GM18858 (cell line): ENCODE data around the gene ZNF385B.
"Not testable (repeated sequence)": the region's sequence is repeated elsewhere in the genome, so short reads cannot be mapped to it uniquely, and the experiment has no call there.

Experiments used
- ATAC-seq: cut with Tn5 transposase; IDR thresholded peaks from one replicate; pipeline ENCODE4 v1.9.1; 2021; ENCODE audit not compliant: unreplicated experiment

ZNF385B gene

DNA sequence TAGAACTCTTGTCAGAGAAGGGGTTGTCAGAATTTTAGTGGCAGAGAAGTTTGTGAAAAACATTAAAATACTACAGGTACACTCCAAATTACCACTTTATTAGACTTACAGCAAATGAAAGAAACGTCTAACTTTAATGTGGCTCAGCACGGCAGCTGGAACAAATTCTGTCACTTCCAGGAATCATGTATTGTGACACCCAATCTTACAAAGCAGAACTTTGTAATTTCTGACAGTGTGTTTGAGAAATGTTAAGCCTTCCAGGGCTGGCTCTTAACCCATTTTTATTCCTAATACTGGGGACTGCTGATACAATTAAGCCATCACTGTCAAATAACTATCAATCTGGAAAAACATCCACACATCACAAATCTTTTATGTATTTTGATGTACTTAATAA is 216.4 kb downstream of the ZNF385B start:
- no peak for ATAC-seq

DNA sequence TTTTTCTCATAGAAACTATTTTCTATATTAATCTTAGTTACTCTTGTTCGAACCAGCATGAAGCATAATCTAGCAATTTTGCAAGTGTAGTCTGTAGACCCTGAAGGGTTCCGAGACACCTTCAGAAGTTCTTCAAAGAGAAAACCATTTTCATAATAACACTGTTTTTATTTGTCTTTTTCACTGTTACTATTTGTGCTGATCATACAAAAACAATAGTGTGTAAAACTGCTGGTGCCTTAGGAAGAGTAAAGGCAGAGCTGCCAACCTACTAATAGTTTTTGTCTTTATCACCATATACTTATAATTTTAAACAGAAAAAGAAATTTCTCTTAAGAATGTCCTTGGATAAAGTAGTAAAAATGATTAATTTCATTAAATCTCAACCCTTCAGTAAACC is 218.9 kb downstream of the ZNF385B start:
- ATAC-seq = no peak

DNA sequence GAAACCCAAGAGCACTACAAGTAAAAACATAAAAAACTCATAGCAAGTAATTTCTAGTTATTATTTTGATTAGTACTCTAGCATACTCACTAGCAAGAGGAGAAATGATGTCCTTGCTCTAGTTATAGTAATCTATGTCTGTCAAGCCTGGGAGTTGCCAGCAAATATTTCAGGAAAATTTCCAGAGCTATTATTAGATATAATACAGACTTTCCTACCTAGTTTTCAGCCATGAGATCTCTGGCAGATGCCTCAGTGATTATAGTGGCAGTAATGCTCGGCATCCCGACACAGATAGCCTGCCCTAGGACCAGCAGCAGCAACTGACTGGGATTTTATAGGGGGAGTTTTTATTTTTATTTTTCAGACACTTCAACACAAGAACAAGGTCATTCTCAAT is 224.4 kb downstream of the ZNF385B start:
- ATAC-seq = no peak

DNA sequence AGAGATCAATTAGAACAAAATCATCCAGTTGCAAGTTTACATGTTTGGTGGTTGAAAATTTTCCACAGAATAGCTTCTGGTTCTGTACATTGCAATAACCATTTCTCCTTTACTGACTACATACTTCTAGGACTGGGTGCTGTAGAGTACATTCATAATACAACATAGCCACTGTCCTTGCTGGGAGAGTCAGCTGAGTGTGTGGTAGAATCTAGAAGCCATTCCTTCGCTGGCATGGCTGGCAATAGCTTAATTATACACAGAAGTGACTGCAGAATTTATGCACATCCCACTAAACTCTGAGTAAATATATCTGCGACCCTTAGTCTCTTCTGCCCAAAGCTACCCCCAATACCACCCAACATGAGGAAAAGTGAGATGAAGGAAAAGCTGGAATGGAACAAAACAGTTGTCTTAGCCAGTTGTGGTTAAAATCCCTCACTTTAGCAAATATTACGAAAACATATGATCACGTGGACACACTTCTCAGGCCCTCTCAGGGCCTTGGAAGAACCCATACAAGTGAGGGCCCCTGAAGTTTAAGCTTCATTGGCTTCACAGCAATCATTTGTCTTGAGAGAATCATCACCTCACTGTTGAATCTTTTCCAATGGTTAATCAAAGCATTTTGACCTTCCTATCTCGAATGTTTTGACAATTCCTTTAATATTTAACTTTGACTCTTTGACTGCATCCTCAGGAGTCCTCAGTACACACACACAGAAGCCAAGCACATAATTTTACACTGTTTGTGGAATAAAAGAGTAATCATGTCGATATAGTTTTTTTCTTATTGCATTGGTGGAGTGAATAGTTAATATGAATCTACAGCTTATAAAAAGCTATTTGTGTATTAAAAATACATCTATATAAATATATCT is 225.1 kb downstream of the ZNF385B start:
- ATAC-seq = no peak

DNA sequence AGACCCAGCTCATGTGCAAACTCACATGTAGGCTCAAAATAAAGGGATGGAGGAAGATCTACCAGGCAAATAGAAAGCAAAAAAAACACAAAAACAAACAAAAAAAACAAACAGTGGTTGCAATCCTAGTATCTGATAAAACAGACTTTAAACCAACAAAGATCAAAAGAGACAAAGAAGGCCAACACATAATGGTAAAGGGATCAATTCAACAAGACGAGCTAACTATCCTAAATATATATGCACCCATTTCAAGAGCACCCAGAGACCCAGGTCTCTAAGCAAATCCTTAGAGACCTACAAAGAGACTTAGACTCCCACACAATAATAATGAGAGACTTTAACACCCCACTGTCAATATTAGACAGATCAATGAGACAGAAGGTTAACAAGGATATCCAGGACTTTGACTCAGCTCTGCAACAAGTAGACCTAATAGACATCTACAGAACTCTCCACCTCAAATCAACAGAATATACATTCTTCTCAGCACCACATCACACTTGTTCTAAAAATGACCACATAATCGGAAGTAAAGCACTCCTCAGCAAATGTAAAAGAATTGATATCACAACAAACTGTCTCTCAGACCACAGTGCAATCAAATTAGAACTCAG is 229.5 kb downstream of the ZNF385B start:
- ATAC-seq = not testable (repeated sequence)

DNA sequence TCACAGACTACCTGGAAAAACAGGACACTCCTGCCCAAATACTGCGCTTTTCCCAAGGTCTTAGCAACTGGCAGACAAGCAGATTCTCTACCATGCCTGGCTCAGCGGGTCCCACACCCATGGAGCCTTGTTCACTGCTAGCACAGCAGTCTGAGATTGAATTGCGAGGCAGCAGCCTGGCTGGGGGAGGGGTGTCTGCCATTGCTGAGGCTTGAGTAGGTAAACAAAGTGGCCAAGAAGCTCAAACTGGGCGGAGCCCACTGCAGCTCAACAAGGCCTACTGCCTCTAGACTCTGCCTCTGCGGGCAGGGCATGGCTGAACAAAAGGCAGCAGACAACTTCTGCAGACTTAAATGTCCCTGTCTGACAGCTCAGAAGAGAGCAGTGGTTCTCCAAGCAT is 231.6 kb downstream of the ZNF385B start:
- not testable (repeated sequence) for ATAC-seq

DNA sequence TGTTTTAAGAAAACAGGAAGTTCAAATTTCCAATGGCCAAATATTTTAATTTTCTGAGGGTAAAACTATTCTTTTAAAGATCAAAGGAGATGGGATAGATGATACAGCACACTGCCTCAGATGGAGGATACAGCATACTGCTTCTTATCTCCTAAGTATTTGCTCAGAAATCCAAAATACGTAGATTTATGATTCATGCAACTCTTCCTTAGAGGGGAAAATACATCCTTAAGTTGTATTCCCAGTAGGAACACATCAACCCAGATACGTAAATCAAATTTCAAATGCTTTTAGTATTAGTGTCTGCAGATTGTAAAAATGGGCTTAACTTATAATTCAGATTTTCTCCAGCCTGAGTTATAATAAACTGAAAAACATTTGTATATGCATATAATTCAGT is 235.2 kb downstream of the ZNF385B start:
- no peak for ATAC-seq

DNA sequence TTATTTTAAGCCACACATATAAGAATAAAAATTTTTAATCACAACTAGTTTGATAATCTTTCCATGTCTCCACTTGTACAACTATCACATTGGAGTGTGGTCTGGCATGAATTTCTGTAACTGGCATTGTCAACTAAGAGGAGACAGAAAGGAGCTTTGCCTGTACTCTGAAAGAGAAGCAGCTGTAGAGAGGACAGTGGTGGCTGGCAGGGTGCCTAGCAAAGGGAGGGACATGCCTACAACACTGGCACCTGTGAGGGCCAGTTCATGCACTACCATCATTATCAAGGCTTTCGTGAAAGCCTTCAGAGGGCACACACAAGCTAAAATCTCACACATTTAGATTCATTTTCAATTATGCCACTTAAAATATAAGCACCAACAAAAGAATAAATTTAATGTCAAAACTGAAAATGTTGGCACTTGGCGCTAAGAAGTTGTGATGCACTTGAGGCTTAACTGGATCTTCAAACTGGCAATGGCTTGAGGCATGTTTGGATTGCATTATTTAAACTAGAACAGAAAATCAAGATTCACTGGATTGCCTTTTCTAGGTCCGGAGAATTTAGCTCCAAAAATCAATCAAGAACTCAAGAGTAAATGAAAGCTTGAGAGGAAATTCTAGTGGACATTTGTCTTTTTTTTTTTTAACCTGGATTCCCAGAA is 238.6 kb downstream of the ZNF385B start:
- ATAC-seq = no peak

DNA sequence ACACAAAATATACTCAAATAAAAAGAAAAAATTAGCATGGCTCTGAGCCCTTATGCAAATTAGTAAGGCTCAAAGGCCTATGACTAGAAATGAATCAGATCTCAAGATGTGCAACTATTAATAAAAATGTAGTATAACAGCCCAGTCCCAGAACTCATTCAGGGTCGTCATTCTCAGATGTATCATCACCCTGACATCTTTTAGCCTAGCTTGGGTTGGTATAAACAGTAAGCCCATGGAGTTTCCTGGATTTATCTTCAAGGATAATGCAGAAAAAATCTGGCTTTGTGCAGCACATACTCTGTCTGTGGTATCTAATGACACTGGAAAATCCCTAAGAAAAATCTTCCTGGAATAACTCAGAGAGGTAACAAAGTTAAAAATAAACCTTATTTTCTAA is 239.3 kb downstream of the ZNF385B start:
- no peak for ATAC-seq

DNA sequence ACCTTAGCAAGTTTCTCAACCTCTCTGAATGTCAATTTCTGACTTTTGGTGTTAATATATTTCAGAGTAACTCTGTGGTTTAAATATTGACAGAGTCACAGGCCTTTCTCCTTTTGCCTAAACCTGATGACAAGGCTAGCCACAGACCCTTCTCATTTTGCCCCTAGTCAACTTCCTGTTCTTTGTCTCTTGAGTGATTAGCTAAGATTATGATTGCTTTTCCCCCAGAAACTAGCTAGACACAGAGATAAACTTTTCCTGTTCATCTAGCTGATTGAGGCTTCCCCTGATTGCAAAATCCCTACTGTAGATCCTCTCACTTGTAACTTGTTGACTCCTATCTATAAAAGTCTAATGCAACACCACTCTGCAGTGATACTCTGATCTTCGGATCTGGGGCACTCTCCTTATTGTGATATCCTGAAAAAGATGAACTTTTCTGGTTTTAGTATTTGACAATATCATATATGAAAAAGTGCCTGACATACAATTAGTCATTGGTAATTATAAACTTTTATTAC is 241.4 kb downstream of the ZNF385B start:
- ATAC-seq = no peak

DNA sequence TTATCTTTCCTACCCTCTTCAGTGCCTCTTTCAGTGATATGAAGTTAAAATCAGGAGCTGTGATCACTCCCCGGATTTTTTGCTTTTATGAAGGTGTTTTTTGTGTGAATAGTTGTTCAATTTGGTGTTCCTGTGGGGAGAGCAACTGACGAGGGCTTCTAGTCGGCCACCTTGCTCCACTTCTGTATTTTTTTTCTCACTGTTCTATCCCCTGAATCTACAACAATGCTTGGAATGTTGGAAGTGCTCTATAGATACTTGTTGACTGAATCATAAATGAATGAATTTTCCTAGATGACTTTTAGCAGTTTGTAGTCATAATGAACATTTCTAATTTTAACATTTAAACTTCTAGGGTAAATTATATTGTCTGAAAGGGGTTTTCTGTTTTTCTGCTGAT is 247.3 kb downstream of the ZNF385B start:
- no peak for ATAC-seq

DNA sequence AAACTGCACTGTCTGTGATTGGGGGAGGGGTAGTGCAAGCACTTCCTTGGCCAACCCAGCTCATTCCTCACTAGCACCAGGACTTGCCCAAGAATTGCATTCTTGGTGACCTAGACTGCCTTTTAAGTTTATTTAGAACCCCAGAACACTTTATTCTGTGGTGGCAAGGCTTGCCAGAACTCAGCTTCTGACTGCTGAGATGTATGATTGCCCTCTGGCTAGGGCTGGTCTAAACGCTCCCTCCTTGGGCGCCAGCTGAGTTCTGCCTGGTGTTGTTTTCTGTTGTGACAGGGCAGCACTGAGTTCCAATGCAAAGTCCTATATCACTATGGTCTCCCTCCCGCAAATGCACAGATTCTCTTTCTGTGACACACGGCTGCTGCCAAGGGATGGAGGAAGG is 247.7 kb downstream of the ZNF385B start:
- ATAC-seq = no peak

DNA sequence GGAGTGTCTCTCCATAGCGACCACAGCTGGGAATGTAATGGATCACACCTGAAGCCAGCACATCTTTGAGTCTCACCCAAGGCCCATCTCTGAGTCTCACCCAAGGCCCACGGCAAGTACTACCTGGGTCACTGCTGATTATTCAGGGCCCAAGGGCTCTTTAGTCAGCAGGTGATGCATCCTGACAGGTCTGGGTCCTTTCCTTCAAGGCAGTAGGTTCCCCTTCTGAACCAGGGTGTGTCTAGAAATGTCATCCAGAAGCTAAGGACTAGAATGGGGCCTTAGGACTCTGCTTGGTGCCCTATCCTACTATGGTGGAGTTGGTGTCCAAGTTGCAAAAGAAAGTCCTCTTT is 248.1 kb downstream of the ZNF385B start:
- no peak for ATAC-seq

DNA sequence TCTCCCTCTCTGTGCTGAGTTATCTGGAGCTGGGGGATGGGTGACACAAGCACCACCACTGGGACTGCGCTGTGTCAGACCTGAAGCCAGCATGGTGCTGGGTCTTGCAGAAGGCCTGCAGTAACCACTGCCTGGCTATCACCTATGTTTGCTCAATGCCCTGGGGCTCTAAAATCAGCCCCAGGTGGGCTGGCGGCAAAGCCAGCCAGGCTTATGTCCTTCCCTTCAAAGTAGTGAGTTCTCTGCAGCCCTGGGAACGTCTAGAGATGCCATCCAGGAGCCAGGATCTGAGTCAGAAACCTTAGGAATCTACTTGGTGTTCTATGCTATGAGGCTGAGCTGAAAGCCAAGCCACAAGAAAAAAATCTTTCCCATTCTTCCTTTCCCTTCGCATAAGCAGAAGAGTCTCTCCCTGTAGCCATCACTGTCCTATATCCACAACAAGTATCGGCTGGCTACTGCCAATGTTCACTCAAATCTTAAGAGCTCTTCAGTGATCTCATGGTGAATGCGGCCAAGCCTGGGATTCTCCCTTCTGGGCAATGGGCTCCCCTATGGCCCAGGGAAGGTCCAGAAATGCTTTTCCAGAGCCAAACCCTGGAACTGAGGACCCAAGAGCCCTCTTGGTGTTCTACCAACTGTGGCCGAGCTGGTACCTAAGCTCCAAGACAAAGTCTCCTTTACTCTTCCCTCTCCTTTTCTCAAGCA is 248.7 kb downstream of the ZNF385B start:
- ATAC-seq = no peak

DNA sequence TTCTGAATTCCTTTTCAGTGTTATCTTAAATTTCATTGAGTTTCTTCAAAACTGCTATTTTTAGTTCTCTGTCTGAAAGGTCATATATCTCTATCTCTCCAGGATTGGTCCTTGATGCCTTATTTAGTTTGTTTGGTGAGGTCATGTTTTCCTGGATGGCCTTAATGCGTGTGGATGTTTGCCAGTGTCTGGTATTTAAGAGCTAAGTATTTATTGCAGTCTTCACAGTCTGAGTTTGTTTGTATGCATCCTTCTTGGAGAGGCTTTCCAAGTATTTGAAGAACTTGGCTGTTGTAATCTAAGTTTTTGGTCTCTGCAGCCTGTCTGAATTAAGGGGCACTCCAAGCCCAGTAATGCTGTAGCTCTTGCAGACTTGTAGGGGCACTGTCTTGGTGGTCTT is 249.3 kb downstream of the ZNF385B start:
- ATAC-seq = no peak

DNA sequence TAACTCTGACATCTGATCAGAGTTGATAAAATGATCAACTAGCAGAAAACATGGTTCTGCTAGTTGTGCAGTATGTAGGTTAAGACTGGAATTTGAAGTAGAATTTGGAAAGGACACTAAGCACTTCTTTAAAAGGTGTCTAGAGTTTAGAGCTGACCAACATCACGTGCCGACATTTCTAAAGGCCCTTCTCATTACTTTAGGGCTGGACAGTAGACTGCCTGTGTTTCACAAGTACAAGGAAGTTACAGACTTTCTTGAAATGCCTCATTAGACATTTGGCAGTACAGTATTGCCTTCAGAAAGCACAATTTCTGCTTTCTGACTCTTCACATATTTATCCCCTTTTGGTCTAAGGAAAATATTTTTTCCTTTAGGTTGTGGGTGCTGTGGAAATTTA is 255.3 kb downstream of the ZNF385B start:
- no peak for ATAC-seq

DNA sequence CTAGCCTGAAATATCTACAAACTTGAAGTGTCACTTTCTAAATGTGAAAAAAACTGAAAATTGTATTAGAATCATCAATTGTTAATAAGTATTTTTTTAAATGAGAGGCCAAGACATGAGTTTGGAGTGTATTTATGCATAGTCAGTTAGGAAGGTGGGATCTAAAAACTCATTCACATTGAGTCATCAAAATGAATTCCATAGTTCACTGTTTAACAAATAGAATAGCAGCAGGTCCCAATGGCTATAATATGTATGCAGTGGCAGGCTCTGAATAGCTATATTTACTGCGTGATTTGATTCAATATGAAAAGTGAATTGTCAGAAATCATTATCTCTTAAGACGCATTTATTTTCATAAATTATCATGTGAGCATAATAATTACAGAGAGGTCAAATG is 256.1 kb downstream of the ZNF385B start:
- no peak for ATAC-seq

DNA sequence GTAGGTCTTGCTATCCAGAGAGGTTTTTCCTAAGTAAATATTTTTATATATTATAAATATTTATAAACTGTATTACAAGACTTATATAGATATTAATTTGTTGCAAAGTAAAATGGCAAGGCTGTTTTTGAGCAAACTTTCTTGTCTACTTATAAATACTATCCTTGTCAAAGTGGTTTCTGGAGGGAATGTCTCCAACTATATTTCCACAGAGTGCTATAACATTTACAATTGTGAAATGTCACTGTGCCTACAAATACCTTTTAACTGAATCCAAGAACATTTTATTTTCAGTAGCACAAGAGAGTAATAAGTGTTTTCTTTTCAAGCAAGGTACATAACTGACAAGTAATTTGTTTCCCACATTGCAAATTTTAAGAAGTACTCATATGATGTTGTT is 256.8 kb downstream of the ZNF385B start:
- ATAC-seq = no peak

DNA sequence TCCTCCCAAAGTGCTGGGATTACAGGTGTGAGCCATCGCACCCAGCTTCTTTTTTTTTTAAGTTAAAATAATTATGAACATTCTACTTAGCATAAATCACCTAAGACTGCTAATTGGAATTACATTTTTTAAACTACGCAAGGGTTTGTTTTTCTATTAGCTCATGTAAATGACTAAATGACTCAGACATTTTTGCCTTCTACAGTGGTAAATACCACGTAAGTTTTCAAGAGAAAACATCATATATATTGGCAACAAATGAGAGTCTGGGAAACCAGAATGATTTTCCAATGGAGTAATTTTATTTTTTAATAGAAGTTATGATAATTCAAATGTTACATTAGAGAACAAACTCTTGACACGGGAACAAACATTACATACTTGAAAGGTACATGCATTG is 259.0 kb downstream of the ZNF385B start:
- ATAC-seq = no peak

DNA sequence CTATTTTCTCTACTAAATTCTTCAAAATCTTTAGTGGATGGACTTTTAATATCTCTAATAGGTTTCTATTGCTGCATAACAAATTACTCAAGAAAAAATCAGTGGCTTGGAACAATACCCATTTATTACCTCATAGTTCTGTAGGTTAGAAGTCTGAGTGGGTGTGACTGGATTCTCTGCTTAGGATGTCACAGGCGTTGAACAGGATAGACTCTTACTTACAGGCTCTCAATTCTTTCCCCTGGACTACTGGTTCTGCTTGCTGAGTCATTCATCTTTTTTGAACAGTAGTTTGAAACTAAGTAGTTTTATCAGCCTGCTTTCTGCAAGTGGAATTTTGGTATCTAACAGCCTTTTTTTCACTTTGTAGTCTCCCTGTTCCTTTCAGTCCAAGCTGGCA is 265.4 kb downstream of the ZNF385B start:
- no peak for ATAC-seq

DNA sequence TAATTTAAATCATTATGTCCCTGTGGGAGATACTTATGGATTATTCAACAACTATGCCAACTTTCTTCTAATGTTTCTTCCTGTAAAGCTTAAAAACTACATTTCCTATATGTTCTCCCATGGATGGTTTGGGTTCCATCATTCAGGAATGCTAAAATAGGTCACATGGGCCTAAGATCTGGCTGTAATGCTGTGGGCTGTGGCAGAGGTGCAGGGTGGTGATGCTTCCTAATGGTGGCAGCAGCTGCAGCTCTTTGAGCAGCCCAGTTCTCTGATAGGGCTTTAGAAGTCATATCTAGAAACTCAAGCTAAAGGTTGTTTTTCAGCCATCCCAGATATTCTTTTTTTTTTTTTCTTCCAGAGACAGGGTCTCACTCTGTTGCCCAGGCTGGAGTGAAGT is 266.1 kb downstream of the ZNF385B start:
- no peak for ATAC-seq
